B cell (primary cell): ENCODE measurements around the gene TMEM263.

Experiments
- CTCF ChIP-seq: fragments of 200-600 bp; IDR thresholded peaks from one replicate; pipeline ENCODE4 v1.8.0; 2022; ENCODE audit warnings: antibody characterized with exemption, mild to moderate bottlenecking
- EZH2 ChIP-seq: IDR thresholded peaks from 2 replicates; pipeline ENCODE4 v1.6.1; 2012; ENCODE audit warnings: borderline replicate concordance, low read depth, mild to moderate bottlenecking, moderate library complexity, low read length; ENCODE audit not compliant: insufficient read depth, poor library complexity, severe bottlenecking

GRCh38 chr12:106917503-106917902, 38.2 kb upstream of the TMEM263 start:
- TF ChIP-seq CTCF (no peak), EZH2 (no peak)
